GM21390 (cell line): Measurements from ENCODE around the gene DTNBP1.

Experiments
- ATAC-seq: cut with Tn5 transposase; IDR thresholded peaks from one replicate; pipeline ENCODE4 v1.9.1; 2021; ENCODE audit not compliant: unreplicated experiment

Gene DTNBP1

GRCh38 chr6:15489261-15489962, 173.4 kb downstream of the DTNBP1 start:
- ATAC-seq = no peak

GRCh38 chr6:15487262-15487661, 175.6 kb downstream of the DTNBP1 start:
- no peak for ATAC-seq

- no peak for ATAC-seq
Observed at GRCh38 chr6:15485936-15486335, 176.9 kb downstream of the DTNBP1 start.

GRCh38 chr6:15484821-15485220, 178.0 kb downstream of the DTNBP1 start:
- no peak for ATAC-seq

- ATAC-seq = no peak
Observed at GRCh38 chr6:15484140-15484539, 178.7 kb downstream of the DTNBP1 start.

GRCh38 chr6:15483060-15483459, 179.8 kb downstream of the DTNBP1 start:
- no peak for ATAC-seq

- no peak for ATAC-seq
Observed at GRCh38 chr6:15481390-15482291, 181.2 kb downstream of the DTNBP1 start.

- no peak for ATAC-seq
Observed at GRCh38 chr6:15480525-15480924, 182.3 kb downstream of the DTNBP1 start.

GRCh38 chr6:15479761-15480160, 183.1 kb downstream of the DTNBP1 start:
- ATAC-seq = no peak

GRCh38 chr6:15477746-15478145, 185.1 kb downstream of the DTNBP1 start:
- no peak for ATAC-seq

- ATAC-seq = no peak
Observed at GRCh38 chr6:15476631-15477380, 186.0 kb downstream of the DTNBP1 start.

- ATAC-seq = no peak
Observed at GRCh38 chr6:15475872-15476271, 187.0 kb downstream of the DTNBP1 start.

- ATAC-seq = no peak
Observed at GRCh38 chr6:15475261-15475660, 187.6 kb downstream of the DTNBP1 start.

GRCh38 chr6:15474196-15474595, 188.6 kb downstream of the DTNBP1 start:
- no peak for ATAC-seq

GRCh38 chr6:15473741-15474161, 189.1 kb downstream of the DTNBP1 start:
- ATAC-seq = no peak

GRCh38 chr6:15473174-15473573, 189.7 kb downstream of the DTNBP1 start:
- ATAC-seq = no peak
